Astrocyte of the cerebellum (primary cell): ENCODE results near the gene NFASC.

Source experiments
- DNase-seq: peaks from one replicate; pipeline ENCODE4 v3.0.0-alpha.2; 2011; ENCODE audit warnings: low read depth
- H3K4me3 ChIP-seq: 2 replicates; pipeline ENCODE4 v1.5.1; 2011; ENCODE audit warnings: mild to moderate bottlenecking, low read depth, low read length, moderate library complexity
- in situ Hi-C: cut with HindIII; loops from 2 replicates; pipeline ENCODE4 v1.10.0; 2017; ENCODE audit warnings: low sequenced_read_pairs
- TF ChIP-seq, protein P1 (sequence below): IDR thresholded peaks from 2 replicates; pipeline ENCODE4 v1.5.1; 2012; ENCODE audit warnings: low read length, low read depth, moderate library complexity, mild to moderate bottlenecking; ENCODE audit errors: missing control alignments

Gene NFASC

DNA sequence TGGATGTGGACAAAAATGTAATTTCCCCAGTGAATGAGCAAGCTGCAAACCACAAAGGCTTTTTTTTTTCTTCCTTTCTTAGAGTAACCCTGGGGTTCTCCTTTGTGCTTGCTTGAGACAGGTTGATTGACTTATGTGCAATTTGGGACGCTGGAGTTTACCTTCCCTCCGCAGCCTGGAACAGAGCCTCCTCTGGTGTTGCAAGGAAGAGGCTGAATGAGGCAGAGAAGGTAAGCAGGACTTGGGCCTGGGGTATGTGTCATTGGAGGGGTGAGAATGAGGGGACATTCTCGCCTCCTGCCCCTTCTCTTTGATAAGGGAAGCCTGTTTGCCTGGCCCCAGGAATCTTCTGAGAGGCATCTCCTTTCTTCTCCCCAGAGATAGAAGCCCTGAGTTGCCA lies 49.8 kb downstream of the NFASC start:
- TF ChIP-seq, protein P1, sequence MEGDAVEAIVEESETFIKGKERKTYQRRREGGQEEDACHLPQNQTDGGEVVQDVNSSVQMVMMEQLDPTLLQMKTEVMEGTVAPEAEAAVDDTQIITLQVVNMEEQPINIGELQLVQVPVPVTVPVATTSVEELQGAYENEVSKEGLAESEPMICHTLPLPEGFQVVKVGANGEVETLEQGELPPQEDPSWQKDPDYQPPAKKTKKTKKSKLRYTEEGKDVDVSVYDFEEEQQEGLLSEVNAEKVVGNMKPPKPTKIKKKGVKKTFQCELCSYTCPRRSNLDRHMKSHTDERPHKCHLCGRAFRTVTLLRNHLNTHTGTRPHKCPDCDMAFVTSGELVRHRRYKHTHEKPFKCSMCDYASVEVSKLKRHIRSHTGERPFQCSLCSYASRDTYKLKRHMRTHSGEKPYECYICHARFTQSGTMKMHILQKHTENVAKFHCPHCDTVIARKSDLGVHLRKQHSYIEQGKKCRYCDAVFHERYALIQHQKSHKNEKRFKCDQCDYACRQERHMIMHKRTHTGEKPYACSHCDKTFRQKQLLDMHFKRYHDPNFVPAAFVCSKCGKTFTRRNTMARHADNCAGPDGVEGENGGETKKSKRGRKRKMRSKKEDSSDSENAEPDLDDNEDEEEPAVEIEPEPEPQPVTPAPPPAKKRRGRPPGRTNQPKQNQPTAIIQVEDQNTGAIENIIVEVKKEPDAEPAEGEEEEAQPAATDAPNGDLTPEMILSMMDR = no peak
- in situ Hi-C loops = no loop called here
- no peak overlapping the region for H3K4me3 ChIP-seq
- no peak for DNase-seq

DNA sequence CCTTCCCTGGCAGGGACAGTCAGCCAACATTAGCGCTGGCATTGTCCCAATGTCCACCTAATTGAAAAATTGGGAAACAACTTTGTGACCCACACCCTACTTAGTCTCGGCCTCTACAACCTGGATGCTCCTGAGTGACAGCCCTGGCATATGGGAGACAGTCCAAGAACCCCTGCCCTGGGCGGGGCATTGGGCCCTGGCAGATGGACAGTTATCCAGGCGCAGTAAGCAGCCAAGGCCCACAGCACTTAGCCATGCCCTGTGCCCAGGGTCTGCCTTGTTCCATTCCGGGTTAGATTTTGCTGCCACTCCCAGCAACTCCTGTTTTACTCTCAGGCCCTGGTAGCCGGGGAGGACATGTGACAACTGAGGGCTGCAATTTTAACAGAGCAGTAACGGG lies 50.3 kb downstream of the NFASC start:
- H3K4me3 ChIP-seq = no peak overlapping the region
- TF ChIP-seq, protein P1 = no peak
- in situ Hi-C loops = no loop called here
- DNase-seq = no peak

DNA sequence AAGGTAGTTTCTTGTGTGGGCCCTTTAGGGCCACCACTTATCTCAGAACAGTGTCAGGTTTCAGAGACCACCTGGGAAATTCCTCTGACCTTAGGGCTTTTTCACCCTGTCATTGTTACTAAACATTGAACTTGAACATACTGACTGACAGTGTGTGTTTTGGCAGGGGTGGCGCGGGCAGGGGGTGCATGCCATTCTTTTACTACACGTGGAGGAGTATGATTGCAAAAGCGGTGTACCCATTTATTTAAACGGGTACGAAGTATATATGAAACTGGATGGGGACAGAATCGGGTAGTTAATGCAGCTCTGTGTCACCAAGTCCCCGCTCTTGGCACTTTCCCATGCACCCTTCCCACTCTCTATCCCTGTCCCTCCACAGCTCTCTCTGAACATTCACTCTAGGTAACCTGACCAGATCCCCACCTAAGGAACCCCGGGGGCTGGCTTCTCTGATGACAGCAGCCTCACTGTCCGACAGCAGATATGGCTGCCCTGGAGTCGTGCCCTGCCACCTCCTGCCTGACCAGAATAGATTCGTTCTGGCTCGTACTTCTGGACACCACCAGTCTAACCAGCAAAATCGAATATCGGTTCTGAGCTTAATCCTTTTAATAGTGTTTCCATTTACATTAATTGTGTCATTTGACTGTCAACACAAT lies 51.3 kb downstream of the NFASC start:
- TF ChIP-seq, protein P1 = no peak
- DNase-seq = no peak
- in situ Hi-C loops = no loop called here

DNA sequence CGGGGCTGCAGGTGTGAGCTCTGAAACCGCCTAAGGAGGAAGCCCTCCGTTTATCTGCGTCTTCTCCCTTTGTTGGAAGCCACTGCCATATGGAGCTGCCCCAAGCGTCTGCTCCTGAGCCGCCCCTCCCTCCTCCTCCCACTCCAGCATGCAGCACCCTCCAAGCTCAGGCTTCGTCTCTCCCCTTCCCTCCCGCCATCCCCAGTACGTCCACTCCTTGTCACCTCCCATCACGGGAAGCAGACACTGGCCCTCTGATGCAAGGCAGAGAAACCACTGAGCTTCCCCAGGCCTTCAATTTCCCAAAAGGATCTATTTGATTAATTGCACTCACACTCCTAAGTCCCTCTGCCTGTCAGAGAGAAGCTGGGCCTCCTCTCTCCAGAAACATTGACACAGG lies 52.5 kb downstream of the NFASC start:
- no peak for DNase-seq
- in situ Hi-C loops = no loop called here
- H3K4me3 ChIP-seq = no peak overlapping the region
- TF ChIP-seq, protein P1 = no peak

More for the DNA sequence above, 51.3 kb downstream of the NFASC start:
- no peak overlapping the region for H3K4me3 ChIP-seq

DNA sequence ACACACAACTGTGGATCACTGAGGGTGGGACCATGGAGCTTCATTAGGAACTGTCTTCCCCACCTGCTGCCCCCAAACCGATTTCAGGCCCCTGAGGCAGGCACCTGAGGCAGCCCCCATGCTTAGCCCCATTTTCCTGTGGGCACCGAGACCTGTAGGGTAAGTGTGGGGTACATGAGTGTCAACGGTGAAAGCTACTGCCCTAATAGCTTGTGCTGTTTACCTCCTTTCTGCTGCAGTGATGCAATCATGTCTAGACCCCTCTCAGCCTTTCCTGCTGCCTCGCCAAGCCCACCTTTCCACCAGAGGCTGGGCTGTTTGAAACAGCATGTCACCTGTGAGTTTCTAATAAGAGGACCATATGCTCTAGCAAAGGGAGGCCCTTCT lies 53.0 kb downstream of the NFASC start:
- in situ Hi-C loops = no loop called here
- no peak for DNase-seq
- H3K4me3 ChIP-seq = no peak overlapping the region
- TF ChIP-seq, protein P1 = no peak

DNA sequence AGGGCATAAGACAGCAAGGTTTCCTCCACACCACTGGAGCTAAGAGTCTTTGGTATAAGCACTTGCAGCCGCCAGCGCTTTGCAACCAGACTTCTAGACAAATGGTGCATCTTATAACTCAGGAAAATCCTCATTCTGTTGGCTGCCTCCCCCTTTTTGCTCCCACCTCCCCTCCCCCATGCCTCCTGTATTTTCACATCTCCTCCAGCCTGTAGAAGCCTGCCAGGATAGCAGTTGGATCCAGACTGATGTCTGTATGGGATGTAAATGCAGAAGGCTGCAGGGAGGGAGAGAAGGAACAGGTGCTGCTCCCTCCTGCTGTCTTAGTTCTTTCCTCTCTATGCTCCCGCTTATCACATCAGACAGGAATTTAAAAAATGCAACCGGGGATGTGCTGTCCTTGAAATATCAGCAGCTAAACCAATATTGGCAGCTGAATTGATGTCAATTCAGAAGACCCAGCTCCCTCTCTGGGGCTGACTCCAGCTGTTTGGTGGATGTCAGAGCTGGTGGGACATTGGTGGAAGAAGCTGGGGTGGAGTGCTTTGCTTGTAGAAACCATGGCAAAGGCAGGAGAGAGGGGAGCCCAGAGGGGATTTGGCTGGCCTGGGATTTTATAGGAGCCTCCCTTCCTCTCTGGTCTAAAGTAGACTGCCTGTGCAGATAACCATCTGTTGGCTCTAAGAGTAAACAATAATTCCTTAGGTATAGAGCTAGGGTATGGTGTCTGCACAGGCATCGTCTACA lies 53.5 kb downstream of the NFASC start:
- TF ChIP-seq, protein P1 = no peak
- H3K4me3 ChIP-seq = no peak overlapping the region
- in situ Hi-C loops = no loop called here
- no peak for DNase-seq
